Keratinocyte (primary cell): ENCODE measurements around the gene BHLHA9.

Experiments
- EZH2 ChIP-seq: IDR thresholded peaks from one replicate; pipeline ENCODE4 v1.6.1; 2012; ENCODE audit warnings: inconsistent platforms, mild to moderate bottlenecking, low read length, moderate library complexity
- TF ChIP-seq, protein P1 (sequence below), 3 experiments: IDR thresholded peaks in 1 of 3; conservative IDR thresholded peaks in 1 of 3; optimal IDR thresholded peaks in 1 of 3; 2 replicates in 2 of 3; 3 replicates in 1 of 3; pipeline versions ENCODE3 to v1.5.1; 2011; ENCODE audit warnings: low read length in 3 of 3, mild to moderate bottlenecking in 3 of 3, moderate library complexity in 2 of 3, control low read depth in 1 of 3, inconsistent platforms in 1 of 3; ENCODE audit not compliant: insufficient read depth in 2 of 3; ENCODE audit errors: extremely low read depth in 1 of 3

DNA sequence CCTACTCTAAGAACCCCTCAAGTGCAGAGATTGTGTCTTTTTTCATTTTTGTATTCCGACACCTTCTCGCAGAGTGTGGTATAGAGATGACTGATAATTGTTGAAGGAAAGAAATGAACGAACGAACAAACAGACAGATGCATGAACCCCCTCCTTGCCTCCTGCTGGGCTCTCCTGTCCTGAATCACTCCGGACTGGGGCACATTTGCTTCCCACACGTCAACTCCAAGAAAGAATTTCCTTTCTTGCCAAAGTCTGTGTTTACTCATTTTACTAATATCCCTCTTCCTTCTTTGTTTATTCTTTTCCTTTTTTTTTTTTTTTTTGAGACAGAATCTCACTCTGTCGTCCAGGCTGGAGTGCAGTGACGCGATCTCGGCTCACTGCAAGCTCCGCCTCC, 37.5 kb upstream of the BHLHA9 start:
- TF ChIP-seq, protein P1, sequence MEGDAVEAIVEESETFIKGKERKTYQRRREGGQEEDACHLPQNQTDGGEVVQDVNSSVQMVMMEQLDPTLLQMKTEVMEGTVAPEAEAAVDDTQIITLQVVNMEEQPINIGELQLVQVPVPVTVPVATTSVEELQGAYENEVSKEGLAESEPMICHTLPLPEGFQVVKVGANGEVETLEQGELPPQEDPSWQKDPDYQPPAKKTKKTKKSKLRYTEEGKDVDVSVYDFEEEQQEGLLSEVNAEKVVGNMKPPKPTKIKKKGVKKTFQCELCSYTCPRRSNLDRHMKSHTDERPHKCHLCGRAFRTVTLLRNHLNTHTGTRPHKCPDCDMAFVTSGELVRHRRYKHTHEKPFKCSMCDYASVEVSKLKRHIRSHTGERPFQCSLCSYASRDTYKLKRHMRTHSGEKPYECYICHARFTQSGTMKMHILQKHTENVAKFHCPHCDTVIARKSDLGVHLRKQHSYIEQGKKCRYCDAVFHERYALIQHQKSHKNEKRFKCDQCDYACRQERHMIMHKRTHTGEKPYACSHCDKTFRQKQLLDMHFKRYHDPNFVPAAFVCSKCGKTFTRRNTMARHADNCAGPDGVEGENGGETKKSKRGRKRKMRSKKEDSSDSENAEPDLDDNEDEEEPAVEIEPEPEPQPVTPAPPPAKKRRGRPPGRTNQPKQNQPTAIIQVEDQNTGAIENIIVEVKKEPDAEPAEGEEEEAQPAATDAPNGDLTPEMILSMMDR (optimal IDR thresholded peaks at IDR 0.05 in 1 of 3, IDR thresholded peaks at IDR 0.05 in 1 of 3, conservative IDR thresholded peaks at IDR 0.05 in 1 of 3; ENCODE audit: extremely low read depth in 1 of 3, insufficient read depth in 2 of 3, low read length in 3 of 3), result no peak
- TF ChIP-seq EZH2, result no peak
